HG03060 (cell line): ENCODE measurements around the gene TIGD4.

Source experiments
- ATAC-seq: cut with Tn5 transposase; IDR thresholded peaks from one replicate; pipeline ENCODE4 v1.9.1; 2021; ENCODE audit warnings: low read depth, moderate number of reproducible peaks; ENCODE audit not compliant: unreplicated experiment

TIGD4 gene

GRCh38 chr4:152728343-152728742 is 51.2 kb downstream of the TIGD4 start:
- no peak for ATAC-seq

DNA sequence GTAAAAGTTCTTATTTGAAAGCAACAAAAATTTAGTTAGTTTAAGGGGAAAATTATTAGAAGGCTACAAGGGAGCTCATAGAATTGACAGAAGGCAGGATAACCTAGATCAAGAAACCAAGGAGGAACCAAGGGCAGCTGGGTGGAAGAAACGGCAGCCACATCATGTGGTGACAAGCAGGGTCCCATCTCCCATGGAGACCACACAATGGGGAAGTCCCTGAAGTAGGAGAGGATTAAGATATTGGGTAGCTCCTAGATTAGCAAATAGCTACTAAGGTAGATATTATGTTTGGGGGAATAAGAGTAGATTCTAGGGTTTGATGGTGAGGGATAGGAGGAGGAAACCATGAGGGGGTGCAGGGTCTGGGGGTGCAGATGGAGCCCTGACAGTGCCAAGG is 51.7 kb downstream of the TIGD4 start:
- no peak for ATAC-seq

DNA sequence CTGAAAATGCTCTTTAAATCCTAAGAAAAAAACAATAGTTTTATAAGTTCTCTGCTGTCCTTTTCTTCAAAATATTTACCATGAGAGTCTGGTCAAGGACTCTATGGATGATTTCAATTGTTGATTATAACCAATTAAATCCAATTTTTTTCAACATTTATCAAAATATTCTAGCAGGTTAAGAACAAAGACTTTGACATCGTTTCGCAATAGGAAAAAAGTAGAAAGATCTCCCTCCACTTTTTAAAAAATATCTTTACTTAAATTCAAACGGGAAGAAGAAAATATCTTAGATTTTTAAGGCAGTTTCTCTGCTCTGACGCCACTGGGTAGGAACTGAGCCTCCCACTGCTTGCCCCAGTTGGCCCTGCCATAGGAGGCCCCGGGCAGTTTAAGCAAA is 55.0 kb downstream of the TIGD4 start:
- ATAC-seq: no peak

- no peak for ATAC-seq
Measured at GRCh38 chr4:152723236-152723635, 56.3 kb downstream of the TIGD4 start.

GRCh38 chr4:152719801-152720556 is 59.6 kb downstream of the TIGD4 start:
- no peak for ATAC-seq
